Activated T-helper 9 cell treated with anti-CD3 and anti-CD28 coated beads, Interleukin-2, amount 50 U/mL, for 16 hours (primary cell): ENCODE data around the gene HLF.
"Not testable (repeated sequence)": the region's sequence is repeated elsewhere in the genome, so short reads cannot be mapped to it uniquely, and the experiment has no call there.

Experiments
- DNase-seq: peaks from one replicate; pipeline ENCODE4 v3.0.0-alpha.2; 2020; ENCODE audit warnings: low read depth

The HLF gene

GRCh38 chr17:55327225-55328088 lies 62.7 kb downstream of the HLF start:
- DNase-seq, result no peak

- DNase-seq, result not testable (repeated sequence)
Observed at GRCh38 chr17:55328514-55328913, 63.8 kb downstream of the HLF start.

GRCh38 chr17:55330344-55330933 lies 65.7 kb downstream of the HLF start:
- DNase-seq, result no peak

- DNase-seq, result no peak
Observed at GRCh38 chr17:55332296-55333041, 67.7 kb downstream of the HLF start.

GRCh38 chr17:55334285-55334684 lies 69.5 kb downstream of the HLF start:
- no peak for DNase-seq

GRCh38 chr17:55334881-55335540 lies 70.3 kb downstream of the HLF start:
- DNase-seq, result no peak

- DNase-seq, result no peak
Observed at GRCh38 chr17:55335625-55336024, 70.9 kb downstream of the HLF start.

GRCh38 chr17:55336426-55336825 lies 71.7 kb downstream of the HLF start:
- DNase-seq, result no peak

- no peak for DNase-seq
Observed at GRCh38 chr17:55340176-55340575, 75.4 kb downstream of the HLF start.

- no peak for DNase-seq
Observed at GRCh38 chr17:55340686-55341085, 75.9 kb downstream of the HLF start.

- DNase-seq, result no peak
Observed at GRCh38 chr17:55341432-55341831, 76.7 kb downstream of the HLF start.

GRCh38 chr17:55342800-55343585 lies 78.2 kb downstream of the HLF start:
- DNase-seq, result no peak

- DNase-seq, result no peak
Observed at GRCh38 chr17:55343900-55344513, 79.2 kb downstream of the HLF start.

GRCh38 chr17:55344514-55344997 lies 79.8 kb downstream of the HLF start:
- no peak for DNase-seq

GRCh38 chr17:55345132-55345531 lies 80.4 kb downstream of the HLF start:
- no peak for DNase-seq

- no peak for DNase-seq
Observed at GRCh38 chr17:55346658-55347057, 81.9 kb downstream of the HLF start.

GRCh38 chr17:55347341-55347740 lies 82.6 kb downstream of the HLF start:
- no peak for DNase-seq

- DNase-seq, result peak; percentile 15
Observed at GRCh38 chr17:55348749-55349354, 84.1 kb downstream of the HLF start.

GRCh38 chr17:55350825-55351205 lies 86.1 kb downstream of the HLF start:
- DNase-seq, result no peak

GRCh38 chr17:55351226-55351625 lies 86.5 kb downstream of the HLF start:
- DNase-seq, result no peak

- DNase-seq, result no peak
Observed at GRCh38 chr17:55354010-55354409, 89.2 kb downstream of the HLF start.
